Thyroid gland (tissue), 4 donors: Measurements from ENCODE around the gene ENTPD6.

Experiments used
- POLR2A ChIP-seq, 2 donors: fragments of 450-650 bp; IDR thresholded peaks; one replicate each; pipeline ENCODE4 v1.6.1; 2017; ENCODE audit warnings: antibody characterized with exemption in 2 of 2, mild to moderate bottlenecking in 2 of 2, moderate library complexity in 1 of 2
- TF ChIP-seq, protein P1 (sequence below), 6 experiments: fragments of 200-600 bp in 3 of 6; fragments of 450-650 bp in 3 of 6; sonication (generic) in 3 of 6; IDR thresholded peaks; one replicate each; pipeline ENCODE4 v1.5.1; 2016 to 2019; ENCODE audit warnings: antibody characterized with exemption in 6 of 6, mild to moderate bottlenecking in 2 of 6, inconsistent platforms in 1 of 6, moderate library complexity in 1 of 6

DNA sequence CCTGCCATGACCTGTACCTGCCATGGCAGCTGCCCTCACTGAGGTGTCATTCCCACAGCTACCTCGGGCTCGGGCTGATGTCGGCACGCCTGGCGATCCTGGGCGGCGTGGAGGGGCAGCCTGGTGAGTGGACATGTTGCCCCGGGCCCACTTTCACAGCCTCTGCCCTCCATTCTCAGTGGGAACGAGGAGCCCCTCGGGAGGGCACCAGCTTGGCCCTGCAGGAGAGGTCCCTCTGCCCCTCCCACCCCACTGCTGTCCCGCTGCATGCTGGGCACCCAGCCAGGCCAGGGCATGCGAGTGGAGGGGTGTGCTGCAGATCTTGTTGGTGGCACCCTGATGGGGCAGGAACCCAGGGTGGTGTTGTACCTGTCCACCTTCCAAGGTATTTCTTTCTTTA, 23.0 kb downstream of the ENTPD6 start:
- TF ChIP-seq POLR2A (IDR thresholded peaks at IDR 0.05), result no peak
- TF ChIP-seq, protein P1, sequence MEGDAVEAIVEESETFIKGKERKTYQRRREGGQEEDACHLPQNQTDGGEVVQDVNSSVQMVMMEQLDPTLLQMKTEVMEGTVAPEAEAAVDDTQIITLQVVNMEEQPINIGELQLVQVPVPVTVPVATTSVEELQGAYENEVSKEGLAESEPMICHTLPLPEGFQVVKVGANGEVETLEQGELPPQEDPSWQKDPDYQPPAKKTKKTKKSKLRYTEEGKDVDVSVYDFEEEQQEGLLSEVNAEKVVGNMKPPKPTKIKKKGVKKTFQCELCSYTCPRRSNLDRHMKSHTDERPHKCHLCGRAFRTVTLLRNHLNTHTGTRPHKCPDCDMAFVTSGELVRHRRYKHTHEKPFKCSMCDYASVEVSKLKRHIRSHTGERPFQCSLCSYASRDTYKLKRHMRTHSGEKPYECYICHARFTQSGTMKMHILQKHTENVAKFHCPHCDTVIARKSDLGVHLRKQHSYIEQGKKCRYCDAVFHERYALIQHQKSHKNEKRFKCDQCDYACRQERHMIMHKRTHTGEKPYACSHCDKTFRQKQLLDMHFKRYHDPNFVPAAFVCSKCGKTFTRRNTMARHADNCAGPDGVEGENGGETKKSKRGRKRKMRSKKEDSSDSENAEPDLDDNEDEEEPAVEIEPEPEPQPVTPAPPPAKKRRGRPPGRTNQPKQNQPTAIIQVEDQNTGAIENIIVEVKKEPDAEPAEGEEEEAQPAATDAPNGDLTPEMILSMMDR (IDR thresholded peaks at IDR 0.05), result no peak
